ENCODE data around the gene SPSB1.

DNA sequence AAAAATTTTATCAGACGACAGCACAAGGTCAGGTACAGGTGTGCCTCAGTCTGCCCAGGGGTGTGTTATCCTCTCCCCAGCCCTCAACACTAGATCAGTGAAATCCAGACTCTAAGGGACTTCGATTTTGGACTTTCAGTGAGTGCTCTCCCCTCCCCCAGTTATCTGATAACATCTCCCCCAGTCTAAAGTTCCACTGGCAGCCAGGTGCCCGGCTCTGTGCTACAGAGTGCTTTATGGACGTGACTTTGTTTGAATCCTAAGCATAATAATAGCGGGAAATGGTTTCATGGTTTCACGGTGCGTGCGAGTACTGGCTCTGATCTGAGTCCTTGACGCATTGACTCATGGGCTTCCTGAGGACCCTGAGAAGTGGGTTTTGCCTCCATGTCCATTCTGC is 3.2 kb downstream of the SPSB1 start:
- no peak for TF ChIP-seq EZH2 (IDR thresholded peaks at IDR 0.05; ENCODE audit: insufficient read depth, poor library complexity, severe bottlenecking)
- no peak for TF ChIP-seq EZH2phosphoT487 (IDR thresholded peaks at IDR 0.05; ENCODE audit: insufficient read depth, low read depth)
